Cortex of kidney (tissue), 1 donor: ENCODE data around the gene WNT9A.

Source experiments
- DNase-seq: peaks from one replicate; lab custom pipeline; 2025; lab: John Stamatoyannopoulos, UW

Gene WNT9A

DNA sequence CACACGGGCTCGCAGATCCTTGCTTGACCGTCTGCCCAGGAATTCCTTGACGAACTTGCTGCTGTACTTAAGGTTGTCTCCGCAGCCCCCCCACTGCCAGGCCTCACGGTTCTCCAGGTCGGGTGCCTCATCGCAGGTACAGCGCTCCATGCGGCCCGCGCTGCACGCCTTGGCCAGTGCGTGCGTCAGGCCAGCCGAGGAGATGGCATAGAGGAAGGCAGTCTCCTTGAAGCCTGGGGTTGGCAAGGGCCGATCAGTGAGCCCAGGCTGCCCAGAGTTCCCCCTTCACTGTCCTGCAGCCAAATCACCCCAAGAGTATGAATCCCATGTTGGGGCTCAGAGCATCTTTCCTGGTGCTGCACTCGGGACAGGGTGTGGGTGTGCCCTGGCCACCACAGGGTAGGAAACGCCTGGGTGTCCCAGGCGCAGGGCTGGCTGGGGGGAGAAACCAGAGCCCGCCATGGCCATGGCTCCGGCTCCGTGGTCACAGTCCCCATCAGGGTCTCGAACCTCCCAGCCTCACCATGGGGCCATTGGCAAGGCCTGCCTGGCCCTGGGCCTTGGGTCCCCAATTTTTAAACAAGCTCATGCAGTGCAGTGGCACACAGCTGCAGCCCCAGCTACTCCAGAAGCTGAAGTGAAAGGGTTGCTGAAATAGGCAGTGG is 23.4 kb downstream of the WNT9A start:
- DNase-seq: no peak

DNA sequence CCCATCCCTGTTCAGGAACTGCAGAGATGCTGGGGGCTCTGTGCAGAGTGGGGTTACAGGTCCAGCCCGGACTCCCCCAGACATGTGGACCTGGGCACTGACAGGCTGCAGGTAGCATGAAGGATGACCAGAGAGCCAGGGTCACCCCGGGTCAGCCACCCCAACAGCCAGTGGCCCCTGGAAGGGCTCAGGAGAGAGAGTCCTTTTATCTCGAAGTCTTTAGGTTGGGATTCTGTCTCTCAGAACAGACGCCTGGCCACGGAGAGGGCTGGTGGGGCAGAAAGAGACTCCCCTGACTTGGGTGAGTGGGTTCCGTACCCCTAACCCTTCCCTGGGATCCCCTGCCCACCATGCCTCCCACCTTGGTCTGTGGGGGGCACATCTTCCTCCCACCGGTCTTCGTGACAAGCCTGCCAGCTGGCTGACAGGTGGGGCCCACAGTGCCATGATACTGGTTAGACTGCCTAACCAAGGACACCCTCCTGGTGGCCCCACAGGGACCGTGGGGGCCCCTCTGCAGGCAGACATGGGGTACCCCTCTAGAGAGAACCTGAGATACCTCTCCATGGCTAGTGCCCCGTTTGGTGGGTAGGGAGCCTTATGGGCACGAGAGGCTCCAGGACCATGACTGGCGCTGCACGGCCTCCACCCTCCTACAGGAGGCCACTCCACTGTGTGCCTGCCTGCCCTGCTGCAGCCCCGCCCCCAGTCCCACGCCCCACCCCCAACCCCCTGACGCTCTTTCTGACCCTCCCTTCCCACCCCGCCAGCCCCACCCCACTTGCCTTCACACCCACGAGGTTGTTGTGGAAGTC is 24.2 kb downstream of the WNT9A start:
- DNase-seq: no peak

DNA sequence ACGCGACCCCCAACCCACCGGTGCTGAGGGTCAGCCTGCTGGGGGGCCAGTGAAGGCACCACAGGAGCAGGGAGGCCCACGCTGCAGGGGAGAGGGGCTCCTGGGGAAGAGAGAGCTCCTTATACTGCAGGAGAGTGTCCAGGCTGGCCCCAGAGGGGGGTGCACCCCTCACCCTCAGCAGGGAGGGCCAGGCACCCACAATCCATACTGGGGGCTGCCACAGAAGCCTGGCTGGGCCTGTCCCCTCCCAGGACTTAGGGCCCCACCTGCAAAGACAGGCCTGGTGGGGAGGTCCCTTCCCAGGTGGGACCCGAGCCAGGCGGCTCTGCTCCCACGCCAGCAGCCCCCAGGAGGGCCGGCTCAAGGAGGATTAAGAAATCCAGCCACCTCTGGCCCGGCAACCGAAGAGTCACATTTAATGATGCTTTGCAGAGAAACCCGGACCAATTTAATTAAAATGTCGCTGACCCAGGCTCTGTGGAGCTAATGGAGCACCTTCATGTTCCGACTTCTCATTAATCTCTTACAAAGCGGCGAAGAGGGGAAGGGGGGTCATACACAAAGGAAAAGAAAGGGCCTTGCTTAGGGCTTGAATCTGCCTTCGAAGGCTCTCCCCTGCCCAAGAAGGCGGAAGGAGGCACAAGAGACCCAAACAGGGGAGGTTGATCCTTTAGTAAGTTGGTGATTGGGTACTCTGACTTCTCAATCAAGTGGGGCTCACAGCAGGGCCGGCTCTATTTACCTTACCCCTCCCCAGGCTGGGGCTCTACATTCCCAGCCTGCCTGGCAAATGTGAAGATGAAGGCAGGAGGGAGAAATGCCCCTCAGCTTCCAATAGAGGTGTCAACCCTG is 25.0 kb downstream of the WNT9A start:
- DNase-seq: no peak

DNA sequence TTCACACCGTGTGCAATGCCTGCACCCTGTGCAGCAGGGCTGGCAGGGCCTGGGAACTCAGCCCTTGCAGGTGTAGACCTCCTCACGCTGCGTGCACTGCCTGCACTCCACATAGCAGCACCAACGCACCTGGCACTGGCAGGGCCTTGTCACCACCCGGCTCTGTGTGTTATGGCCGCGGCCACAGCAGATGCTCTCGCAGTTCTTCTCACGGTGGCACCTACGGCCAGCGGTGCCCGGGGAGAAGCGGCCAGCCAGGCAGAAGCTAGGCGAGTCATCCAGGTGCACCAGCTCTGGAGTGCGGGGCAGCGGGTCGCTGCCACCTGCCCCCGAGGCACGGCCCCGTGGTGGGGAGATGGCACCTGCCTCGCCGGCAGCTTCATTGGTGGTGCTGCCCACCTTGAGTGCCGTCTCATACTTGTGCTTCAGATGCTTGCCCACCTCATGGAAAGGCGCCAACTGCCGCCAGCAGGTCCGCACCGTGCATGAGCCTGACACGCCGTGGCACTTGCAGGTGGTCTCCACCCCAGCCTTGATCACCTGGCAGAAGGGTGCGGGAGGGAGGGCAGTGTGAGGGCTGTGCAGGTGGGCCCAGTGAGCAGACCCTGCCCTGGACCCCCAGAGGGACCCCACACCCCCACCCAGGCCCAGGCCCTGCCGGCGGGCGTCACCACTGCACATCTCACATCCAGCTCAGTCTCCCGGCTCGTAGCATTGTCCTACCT is 26.1 kb downstream of the WNT9A start:
- DNase-seq: no peak

DNA sequence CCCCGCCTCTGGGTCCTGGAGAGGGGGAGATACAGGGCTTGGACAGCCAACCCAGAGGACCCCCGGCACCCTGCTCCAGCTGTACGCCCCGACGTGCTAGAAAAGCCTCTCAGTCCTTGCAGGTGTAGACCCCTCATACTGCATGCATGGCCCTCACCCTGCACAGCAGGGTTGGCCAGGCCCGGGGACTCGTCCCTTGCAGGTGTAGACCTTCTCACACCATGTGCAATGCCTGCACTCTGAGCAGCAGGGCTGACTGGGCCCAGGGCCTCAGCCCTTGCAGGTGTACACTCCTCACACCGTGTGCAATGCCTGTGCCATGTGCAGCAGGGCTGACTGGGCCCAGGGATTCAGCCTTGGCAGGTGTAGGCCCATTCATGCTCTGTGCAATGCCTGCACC is 26.8 kb downstream of the WNT9A start:
- no peak for DNase-seq

DNA sequence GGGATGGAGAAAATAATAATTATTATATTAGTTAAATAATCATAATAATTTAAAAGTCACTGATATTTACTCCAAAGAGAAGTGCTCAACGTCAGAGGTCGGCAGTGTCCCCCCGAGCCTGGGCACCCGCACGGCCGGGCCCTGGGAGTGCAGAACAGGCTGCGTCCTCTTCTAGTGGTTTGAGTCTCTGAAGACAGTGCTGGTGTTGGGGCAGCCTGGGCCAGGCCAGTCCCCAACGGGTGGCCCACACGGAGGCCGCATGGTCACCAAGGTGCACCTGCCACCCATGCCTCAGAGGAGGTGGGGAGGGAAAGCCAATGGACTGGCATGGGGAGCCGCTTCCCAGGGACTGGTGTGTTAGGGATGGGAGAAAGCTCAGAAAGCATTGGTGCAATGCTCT is 27.3 kb downstream of the WNT9A start:
- no peak for DNase-seq

DNA sequence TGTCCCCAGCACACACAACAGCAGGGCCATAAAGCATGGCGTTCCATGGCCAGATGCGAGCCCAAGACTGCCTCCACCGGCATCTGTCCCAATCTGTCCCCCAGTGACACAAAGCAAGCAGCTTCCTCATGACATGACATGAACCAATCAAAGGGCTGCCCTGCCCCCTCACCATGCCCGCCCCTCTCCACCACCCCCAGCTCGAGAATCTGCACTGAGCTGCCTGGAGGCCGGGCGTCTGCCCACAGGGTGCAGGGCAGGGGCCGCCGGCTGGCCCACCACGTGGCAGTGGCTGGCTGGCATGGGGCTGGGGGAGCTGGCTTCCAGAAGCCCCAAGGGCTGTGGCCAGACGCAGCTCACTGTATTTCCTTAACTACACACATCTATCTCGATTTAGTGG is 27.8 kb downstream of the WNT9A start:
- no peak for DNase-seq

DNA sequence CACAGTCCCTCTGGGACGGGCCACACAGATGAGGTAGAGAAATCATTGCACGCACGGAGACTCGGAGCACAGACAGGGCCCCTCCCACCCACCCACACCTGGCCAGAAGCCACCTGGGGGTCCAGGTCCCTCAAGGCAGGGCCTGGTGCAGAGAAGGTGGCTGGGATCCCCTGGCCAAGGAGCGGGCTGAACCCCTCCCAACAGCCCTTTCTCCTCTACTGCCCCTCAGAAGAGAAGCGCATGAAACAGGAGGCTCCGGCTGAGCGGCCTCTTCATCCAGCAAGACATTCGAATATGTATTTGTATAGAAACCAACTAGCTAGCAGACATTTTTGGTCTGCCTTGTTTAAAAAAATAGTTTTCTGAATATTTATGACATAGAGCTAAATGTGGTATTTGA is 29.0 kb downstream of the WNT9A start:
- no peak for DNase-seq

DNA sequence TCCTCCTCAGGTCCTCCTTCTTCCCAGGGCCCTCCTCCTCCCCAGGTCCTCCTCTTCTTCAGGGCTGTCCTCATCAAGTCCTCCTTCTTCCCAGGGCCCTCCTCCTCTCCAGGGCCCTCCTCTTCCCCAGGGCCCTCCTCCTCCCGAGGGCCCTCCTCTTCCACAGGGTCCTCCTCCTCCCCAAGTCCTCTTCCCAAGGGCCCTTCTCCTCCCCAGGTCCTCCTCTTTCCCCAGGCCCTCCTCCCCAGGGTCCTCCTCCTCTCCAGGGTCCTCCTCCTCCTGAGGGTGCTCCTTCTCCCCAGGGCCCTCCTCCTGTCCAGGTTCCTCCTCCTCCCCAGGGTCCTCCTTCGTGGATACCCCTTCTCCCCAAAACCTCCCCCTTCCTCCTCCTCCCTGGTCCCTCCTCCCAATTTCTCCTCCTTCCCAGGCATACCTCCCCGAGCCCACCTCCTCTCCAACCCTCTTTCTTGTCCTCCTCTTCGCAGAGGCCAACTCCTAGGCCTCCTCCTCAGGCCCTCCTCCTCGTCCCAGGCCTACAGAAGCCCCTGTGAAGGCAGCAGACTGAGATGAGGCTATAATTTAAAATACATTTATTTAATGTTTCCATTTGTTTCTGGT is 29.5 kb downstream of the WNT9A start:
- no peak for DNase-seq

DNA sequence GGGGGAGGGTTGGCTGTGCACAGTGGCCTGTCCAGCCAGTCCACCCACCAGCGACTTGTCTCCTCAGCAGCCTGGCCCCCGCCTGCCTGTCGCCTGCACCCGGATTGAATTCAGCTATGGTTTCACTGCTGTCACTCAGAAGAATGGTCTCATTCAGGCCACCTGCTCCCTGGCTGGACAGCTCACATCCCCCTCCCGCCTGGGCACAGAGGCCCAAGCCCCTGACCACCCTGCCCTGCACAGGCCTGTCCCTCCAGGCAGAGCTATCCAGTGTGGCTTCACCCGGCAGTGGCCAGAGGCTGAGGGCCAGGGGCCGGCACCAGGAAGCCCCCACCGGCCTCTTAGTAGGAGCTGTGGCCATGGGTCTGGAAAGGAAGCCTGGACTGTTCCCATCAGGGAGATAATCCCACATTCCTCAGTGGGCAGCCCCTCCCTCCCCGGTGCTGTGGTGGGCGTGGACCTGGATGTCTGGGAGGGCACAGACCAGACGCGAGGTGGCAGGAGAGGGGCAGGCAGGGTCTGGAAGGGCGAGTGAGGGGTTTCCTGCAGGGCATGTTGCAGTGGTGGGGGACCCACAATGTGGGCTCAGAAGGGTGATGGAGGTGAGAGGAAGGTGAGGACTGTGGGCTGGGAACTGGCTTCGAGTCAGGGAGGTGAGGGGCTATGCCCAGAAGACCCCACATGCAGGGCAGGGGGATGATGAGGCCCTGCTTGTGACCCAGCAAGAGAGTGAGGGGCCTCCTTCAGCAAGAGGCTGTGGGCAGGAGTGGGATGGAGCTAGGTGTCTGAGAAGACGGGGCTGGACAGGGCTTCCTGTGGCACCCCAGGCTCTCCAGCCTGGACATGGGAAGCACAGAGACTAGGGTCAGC is 30.4 kb downstream of the WNT9A start:
- DNase-seq: no peak

DNA sequence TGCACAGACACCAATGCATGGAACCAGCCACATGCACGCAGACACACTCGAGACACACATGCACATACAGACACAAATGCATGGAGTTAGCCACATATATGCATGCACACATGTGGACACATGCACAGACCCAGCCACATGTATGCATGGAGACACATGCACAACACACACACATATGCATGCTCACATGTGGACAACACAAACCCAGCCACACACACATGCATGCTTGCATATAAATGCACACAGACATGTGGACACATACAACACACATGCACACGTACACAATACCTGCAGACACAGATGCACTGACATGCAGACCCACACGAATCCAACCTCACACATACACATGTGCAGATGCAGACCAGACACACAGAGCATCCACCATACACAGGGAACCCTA is 31.1 kb downstream of the WNT9A start:
- DNase-seq: no peak

DNA sequence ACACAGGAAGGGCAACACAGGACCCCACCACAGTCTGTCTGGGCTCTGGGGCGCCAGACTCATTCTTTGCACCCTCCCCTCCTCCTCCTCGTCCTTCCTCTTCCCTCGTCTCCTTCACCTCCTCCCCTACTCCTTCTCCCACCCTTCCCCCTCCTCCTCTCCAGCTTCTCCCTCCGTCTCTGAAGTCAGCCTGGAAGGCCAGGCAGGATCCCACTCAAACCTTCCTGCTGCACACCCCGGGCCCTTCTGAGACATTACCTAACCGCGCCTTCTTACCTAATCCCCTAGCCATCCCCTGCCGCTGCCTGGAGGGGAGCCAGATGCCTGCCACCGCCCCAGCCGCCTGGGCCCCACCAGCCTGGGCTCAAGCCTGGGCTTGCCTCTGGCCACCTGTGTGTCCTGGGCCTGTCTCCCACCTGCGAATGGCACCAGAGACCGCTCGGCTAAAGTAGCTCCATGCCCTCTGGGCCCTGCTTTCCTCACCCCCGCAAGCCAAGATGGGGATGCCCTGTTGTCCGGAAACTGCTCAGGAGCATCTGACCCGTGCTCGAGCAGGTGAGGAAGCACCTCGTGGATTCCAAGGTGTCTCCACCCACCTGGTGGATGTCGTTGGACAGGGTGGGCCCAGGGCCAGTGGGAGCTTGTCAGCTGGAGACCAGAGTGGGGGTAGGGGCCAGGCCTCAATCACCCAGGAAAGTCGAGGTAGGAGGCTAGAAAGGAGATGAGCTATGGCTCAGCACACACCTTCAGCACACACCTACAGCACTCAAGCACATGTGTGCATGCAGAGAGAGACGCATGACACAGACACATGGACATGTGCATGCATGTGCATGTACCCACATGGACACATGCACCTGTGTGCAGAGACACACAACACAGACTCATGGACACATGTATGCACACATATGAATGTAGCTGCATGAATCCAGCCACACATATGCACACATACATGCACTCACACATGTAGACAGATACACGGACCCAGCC is 31.9 kb downstream of the WNT9A start:
- no peak for DNase-seq

DNA sequence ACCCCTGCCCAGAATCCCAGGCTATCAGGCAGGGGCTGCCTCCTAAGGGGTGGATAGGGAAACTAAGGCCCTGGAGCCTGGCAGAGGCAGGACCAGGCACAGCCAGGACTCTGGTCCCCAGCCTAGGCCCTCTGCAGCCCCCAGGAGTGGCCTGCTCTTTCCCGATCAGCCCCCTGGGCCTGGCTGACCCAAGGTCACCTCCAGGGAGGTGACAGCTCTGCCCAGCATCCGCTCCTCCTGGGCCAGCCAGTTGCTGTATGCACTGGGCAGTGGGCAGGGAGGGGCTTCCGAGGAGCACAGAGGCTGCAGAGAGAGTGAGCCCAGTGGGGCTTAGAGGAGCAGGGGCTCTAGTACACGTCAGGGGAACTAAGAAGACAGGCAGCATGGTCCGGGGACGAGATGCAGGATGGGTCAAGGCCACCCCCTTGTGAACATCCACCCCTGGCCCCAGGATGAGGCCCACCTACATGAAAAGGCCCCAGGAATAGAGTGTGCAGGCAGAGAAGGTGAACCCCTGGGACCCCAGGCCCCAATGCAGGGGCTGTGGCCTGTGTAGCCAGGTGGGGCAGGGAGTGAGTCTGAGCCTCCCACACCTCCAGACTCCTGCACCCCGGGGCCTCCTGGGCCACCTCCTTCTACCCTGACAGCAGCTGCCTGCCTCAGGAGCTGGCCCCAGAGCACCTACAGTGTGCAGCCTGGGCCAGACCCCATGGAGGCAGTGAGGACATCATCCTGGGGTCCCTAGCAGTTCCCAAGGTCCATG is 32.8 kb downstream of the WNT9A start:
- no peak for DNase-seq

DNA sequence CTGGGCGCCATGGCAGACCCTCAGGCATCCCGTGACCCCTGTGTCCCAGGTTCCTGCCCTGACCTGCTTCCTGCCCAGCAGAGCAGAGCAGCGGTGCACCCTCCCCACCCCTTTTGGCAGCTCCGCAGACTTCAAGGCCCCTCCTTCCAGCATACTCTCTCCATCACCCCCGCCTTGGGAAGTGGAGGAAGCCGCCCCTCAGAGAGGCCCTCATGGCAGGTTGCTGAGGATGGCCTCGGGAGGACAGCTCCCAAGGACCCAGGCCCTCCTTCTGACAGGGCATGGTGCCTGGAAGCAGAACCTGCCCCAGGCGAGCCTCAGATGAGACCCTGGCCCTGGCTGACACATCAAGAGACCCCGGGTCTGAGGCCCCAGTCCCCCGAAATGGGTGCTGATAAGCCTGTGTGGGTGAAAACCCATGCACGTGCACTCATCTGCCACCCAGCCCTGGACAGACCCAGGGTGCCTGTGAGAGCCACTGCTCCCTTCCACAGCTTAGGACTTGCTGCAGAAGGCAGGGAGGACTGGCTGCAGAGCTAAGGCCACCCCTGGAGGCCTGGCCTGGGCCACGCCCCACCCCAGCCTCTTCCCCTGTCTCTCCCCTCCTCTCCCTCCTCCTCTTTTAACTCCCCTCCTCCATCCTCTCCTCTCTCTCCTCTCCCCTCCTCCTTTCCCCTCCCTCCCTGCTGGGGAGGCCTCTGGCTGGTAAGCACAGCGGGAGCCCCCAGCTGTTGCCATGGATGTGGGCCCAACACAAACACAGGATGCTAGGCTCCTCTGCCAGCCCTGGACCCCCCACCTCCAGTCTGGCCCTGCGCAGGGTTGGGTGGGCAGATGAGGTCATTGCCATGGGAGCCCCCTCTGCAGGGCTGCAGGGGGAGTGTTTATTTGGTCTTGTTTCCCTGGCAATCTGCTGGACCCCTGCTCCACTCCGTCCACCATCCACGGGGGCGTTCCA is 33.7 kb downstream of the WNT9A start:
- no peak for DNase-seq

DNA sequence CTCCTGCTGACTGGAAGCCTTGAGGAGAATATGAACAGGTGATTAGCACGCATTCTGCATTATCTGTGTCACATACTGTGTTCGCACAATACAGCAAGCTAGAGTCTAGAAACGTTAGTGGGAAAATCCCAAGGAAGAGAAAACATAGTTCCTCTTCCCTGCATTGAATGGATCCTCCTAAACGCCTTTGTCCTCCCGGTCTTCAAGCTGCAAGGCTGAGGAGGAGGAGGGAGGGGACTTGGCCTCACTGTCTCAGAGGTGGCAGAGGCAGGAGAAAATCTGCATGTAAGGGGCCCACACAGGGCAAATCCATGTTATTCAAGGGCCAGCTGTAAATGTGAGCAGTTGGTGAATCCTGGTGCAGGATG is 34.4 kb downstream of the WNT9A start:
- no peak for DNase-seq

DNA sequence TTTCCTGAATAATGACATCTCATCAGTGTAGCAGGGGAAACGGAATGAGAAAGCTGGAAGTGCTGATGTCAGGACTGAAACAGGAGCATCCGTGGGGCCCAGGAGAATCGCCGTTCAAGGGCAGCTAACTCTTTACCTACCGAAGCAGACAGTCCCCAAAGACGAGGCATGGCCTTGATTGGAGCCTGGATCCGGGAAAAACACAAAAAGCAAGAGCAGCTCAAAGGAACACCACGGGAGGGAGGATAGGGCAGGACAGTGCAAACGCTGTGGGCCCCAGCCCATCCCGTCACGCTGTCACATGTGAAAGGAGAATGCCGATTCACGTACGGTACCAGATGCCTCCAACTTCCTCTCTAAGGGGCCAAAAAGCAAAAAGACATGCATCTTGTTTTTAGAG is 34.9 kb downstream of the WNT9A start:
- DNase-seq: no peak

DNA sequence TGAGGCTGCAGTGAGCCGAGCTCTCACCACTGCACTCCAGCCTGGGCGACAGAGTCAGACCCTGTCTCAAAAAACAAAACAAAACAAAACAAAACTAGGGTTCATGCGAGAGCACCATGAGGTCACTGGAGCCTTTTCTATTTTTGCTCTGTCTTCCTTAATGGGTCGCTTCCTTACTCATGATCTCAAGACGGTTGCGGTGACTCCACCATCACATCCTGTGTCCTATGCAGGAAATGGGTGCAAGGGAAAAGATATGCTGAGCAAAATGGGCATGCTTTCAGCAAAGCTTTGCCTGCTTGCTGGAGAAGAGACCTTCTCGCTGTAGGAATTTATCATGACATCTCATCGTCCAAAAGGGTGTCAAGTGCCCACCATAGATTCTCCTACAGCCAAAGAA is 36.4 kb downstream of the WNT9A start:
- DNase-seq: no peak
